ENCODE results near the gene UBXN7.
"Not testable (repeated sequence)": the region's sequence is repeated elsewhere in the genome, so short reads cannot be mapped to it uniquely, and the experiment has no call there.

The UBXN7 gene, protein sequence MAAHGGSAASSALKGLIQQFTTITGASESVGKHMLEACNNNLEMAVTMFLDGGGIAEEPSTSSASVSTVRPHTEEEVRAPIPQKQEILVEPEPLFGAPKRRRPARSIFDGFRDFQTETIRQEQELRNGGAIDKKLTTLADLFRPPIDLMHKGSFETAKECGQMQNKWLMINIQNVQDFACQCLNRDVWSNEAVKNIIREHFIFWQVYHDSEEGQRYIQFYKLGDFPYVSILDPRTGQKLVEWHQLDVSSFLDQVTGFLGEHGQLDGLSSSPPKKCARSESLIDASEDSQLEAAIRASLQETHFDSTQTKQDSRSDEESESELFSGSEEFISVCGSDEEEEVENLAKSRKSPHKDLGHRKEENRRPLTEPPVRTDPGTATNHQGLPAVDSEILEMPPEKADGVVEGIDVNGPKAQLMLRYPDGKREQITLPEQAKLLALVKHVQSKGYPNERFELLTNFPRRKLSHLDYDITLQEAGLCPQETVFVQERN

DNA sequence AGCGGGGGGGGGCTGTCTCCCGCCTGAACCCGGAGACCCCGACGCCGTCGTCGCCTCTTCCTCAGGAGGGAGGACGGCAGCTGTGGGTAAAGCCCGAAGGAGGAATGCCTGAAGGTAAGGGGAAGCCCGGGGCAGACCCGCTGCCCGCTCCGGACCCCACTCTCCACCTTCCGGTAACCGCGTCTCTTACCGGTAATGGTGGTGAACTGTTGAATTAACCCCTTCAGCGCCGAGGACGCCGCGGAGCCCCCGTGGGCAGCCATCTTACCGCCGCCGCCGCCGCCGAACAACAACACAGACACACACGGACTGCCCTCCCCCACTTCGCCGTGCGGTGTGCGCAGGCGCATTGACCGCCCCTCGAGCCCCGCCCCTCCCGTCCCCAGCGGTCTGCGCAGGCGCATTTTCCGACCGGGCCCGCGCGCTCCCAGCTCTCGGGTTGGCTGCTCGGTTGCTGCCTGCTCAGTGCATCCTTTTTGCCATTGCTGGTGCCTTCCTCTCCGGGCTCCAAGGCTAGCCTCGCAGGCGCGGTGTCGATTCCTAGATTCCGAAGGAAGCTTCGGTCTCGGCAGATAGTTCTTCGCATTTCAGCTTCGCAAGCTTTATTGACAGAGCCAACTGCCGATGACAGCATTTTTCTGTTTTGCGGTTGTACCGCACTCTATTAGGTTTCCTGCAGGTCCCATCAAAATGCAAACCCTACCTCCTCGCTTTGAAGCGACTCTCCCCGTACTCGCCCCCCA lies at the start of gene UBXN7:
UBXN7 (minus strand) TSS at position 291 of the 743 bp plus-strand sequence; CDS start at position 263, 28 bp downstream.
- peak; percentile 95 to 98 for DNase-seq

DNA sequence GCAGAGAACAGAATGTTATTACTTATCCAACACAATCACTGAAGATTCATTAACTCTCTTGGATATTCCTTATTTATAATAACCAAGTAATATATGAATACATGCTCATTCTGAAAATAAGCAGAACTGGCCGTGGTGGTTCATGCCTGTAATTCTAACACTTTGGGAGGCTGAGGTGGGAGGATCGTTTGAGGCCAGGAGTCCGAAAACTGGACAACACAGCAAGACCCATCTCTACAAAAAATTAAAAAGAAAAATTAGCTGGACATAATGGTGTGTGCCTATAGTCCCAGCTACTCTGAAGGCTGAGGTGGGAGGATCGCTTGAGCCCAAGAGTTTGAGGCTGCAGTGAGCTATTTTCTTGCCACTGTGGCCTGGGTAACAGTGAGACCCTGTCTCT lies 45.5 kb upstream of the UBXN7 start:
- DNase-seq = no peak

DNA sequence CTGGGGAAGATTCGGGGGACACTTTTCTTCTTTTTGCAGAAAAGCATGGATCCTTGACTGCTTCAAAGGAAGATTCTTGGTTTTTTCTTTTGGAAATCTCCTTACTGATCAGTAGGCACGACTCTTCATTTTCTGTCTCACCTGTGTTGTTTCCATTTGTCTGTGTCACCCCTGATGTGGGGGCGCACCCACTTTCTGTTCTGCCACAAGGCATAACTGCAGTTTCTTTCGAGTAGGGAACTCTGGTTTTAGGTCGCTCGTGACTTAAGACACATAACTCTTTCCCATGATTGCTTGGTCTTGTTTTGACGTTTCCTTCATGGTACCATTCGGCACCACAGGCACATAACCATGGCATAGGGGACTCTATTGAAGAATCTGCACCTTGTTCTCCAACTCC lies 40.1 kb upstream of the UBXN7 start:
- no peak for DNase-seq

DNA sequence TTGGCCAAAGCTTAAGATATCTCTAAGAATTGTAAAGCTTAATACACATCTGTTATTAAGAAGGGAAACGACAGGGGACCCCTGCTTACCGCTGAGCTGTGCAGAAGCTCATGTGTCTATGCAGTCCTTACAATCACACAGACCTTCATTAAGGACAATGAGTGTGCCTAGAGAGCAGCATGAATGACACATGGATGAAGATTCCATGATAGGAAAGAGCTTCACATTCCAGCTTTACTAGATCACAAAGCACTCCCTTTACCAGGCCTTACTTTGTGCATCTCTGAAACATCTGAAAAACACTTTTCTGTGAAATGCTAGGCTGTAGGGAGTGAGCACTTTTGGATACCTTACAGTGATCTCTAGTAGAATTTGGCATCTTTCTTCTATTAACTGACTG lies 39.3 kb upstream of the UBXN7 start:
- DNase-seq = no peak

DNA sequence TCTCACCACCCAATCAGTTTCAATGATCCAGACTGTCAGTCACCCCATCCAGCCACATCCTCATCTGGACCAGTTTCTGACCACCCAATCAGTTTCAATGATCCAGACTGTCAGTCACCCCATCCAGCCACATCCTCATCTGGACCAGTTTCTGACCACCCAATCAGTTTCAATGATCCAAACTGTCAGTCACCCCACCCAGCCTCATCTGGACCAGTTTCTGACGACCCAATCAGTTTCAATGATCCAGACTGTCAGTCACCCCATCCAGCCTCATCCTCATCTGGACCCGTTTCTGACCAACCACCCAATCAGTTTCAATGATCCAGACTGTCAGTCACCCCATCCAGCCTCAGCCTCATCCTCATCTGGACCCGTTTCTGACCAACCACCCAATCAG lies 38.0 kb upstream of the UBXN7 start:
- DNase-seq = not testable (repeated sequence)

DNA sequence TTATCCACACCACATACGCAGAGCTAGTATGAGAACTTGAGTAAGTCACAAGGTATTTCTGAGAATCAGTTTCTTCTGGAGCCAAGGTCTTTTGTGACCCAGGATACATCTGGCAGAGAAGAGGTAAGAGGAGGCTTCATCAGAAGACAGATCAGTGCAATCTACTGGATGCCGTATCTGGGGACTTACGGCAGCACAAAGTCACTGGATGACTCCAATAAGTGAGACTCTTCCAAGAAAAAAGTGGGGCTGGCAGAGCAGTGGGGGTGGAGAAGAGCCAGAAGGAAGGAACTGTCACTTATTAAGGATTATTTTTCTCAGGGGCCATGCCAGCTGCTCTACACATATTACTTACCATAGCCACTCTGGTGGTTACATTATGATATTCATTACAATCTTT lies 31.6 kb upstream of the UBXN7 start:
- DNase-seq = no peak

DNA sequence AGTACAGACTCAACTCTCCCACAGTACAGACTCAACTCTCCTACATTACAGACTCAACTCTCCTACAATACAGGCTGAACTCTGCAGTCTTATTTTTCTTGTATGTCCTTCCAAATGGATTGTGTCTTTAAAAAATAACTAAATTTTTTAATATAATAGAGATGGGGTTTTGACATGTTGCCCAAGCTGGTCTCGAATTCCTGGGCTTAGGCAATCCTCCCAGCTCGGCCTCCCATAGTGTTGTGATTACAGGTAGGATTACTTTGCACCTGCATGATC lies 31.2 kb upstream of the UBXN7 start:
- DNase-seq = no peak

DNA sequence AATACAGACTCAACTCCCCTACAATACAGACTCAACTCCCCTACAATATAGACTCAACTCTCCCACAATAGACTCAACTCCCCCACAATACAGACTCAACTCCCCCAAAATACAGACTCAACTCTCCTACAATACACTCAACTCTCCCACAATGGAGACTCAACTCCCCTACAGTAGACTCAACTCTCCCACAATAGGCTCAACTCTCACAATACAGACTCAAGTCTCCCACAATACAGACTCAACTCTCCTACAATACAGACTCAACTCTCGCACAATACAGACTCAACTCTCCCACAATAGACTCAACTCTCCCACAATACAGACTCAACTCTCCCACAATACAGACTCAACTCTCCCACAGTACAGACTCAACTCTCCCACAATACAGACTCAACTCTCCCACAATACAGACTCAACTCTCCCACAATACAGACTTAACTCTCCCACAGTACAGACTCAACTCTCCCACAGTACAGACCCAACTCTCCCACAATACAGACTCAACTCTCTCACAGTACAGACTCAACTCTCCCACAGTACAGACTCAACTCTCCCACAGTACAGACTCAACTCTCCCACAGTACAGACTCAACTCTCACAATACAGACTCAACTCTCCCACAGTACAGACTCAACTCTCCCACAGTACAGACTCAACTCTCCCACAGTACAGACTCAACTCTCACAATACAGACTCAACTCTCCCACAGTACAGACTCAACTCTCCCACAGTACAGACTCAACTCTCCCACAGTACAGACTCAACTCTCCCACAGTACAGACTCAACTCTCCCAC lies 30.7 kb upstream of the UBXN7 start:
- not testable (repeated sequence) for DNase-seq

DNA sequence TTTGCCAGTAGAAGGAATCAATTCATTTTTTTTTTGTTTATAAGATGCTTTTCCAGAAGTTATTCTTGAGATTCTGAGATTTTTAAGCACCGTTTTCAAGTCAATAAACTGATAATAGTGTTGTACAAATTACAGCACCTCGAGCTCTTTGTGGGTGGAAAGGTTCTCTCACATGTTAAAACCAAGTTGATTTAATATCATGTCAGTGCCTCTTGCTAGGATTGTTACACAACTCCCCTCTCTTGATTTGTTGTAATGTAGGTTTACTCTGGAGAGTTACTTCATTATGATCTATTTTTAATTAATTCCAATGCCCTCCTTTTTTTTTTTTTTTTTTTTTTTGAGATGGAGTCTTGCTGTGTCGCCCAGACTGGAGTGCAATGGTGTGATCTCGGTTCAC lies 25.8 kb upstream of the UBXN7 start:
- DNase-seq = no peak

DNA sequence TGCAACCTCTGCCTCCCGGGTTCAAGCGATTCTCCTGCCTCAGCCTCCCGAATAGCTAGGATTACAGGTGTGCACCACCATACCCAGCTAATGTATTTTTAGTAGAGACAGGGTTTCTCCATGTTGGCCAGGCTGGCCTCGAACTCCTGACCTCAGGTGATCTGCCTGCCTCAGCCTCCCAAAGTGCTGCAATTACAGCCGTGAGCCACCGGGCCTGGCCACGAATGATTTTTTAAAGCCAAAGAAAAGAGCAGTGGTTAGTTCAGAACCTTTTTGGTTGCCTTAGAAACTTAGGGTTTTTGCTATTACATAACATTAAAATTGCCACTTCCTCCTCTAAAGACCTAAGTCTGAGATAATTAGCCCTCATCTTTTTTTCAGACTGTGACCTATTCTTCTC lies 25.2 kb upstream of the UBXN7 start:
- DNase-seq = peak; percentile 98

DNA sequence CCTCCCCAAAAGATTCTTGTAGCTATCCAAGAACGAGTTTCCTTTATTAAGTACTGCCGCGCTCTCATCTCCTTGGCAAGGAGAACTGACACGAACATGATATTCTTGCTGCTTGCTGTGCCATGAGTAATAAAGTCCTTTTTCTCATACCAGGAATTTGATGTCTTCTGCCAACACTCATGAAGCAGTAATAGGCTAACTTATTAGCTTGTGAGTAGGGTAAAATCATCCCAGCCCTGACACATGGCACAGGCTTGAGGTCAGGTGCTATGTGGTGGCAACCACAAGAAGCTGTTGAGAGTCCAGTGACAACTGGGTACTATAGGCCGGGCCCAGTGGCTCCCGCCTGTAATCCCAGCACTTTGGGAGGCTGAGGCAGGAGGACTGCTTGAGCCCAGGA lies 22.7 kb upstream of the UBXN7 start:
- no peak for DNase-seq

DNA sequence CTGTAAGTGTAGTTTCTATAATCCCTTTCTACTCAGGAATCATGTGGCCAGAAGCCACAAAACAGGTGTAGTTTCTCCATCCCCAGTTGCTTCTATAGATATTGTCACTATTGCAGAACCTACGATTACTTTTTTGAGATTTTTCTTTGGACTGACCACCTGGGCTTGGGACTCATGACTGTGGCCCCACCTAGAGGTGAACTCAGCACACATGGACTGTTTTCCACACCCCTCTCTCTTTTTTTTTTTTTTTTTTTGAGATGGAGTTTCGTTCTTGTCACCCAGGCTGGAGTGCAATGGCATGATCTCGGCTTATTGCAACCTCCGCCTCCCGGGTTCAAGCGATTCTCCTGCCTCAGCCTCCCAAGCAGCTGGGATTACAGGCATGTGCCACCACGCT lies 13.2 kb upstream of the UBXN7 start:
- not testable (repeated sequence) for DNase-seq

DNA sequence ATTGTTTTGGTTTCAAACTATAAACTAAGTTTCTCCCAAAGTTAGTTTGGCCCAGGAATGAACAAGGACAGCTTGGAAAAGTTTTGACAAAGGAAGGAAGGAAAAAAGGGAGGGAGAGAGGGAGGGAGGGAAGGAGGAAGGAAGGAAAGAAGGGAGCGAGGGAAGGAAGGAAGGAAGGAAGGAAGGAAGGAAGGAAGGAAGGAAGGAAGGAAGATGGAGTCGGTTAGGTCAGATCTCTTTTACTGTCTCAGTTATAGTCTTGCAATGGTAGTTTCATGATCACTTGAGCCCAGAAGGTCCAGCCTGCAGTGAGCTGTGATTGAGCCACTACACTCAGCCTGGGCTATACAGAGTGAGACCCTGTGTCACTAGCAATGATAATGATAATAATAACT lies 12.3 kb upstream of the UBXN7 start:
- no peak for DNase-seq

DNA sequence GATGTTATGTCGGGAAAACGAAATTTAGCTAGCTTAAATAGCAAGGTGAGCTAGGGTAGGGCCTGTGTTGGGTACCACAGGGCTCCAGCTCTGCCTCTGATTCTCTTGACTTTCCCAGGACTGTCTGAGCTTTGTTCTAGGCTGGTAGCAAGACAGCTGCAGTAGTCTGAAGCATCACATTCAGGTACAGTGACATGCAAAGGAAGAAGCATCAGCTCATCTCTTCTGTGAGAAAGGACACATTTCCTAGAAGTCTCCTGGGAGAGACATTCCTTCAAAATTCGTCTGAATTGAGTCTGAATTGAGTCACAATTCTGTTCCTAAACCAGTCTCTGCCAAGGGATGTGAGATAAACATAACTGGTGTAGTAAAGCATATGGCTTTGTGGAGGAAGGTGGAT lies 8.5 kb upstream of the UBXN7 start:
- DNase-seq = no peak

DNA sequence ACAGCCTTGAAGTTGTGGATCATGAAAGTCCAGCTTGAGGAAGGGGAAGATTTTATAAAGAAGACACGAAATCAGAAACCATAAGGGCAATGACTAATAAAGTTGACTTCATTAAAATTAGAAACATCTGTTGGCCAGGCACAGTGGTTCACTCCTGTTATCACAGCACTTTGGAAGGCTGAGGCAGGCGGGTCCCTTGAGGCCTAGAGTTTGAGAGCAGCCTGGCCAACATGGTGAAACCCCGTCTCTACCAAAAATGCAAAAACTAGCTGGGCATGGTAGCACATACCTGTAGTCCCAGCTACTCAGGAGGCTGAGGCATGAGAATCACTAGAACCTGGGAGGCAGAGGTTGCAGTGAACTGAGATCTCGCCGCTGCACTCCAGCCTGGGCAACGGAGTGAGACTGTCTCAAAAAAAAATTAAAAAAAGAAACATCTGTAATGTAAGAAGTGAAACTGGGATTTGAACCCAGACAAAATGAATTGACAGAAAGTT lies 7.9 kb upstream of the UBXN7 start:
- no peak for DNase-seq

DNA sequence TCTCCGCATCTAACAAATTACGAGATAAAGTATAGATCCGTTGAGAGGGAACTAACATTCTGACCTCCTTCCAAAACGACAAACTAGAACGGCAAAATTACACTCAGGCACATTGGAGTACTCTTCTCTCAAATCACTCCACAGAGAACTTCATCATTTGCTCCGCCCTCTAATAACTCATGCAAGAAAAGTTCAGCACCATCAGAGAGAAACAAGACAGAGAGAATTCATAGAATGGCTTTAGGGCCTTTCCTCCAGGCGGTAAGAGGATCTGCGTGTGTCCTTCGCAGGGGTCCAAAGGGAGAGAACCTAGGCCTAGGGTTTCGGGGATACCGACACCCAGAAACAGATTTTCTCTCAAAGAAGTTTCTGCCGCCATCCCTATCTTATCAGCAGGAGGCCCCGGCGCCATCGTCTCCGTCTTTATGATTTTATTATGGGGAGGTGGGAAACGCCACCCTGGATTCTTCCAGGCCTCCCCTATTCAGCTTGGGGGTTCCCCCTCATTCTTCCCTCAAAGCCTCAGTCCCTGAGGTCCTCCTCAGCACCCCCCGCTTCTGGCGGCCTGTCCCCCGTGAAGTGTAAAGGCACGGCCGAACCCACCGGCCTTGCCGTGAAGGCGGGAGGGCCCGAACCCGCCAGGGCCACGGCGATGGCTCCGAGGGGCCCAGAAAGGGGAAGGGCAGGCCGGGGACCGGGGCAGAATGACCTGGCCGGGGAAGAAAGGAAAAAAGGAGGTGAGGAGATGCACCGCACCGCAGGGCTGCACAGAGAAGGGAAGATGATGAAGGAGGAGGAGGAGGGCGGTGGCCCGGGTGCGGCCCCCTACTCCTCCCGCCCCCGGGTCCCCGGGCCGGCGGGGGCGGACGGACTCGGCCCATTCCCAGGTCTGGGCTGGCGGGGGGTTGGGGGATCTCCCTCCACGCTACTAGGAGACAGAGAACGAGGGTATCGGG lies 768 bp downstream of the UBXN7 start:
- peak; percentile 60 to 64 for DNase-seq

DNA sequence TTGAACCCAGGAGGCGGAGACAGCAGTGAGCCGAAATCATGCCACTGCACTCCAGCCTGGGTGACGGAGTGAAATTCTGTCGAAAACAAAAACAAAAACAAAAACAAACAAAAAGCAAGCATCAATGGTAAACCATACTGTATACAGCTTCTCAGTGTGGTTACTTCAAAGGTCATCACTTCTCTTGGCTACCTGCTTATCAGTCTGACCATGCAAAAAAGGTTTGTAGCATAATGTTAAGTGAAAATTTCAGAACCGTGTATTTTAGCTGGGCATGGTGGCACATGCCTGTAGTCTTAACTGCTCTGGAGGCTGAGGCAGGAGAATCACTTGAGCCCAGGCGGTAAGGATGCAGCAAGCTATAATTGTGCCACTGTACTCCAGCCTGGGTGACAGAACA lies 4.2 kb downstream of the UBXN7 start:
- no peak for DNase-seq

DNA sequence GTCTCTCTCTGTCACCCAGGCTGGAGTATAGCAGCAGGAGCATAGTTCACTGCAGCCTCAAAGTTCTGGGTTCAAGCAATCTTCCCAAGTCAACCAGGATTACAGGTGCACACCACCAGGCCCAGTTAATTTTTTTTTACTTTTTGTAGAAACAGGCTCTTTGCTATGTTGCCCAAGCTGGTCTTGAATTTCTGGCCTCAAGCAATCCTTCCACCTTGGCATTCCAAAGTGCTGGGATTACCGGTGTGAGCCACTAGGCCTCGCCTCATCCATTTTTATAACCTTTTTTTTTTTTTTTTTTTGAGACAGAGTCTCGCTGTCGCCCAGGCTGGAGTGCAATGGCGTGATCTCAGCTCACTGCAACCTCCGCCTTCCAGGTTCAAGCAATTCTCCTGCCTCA lies 7.8 kb downstream of the UBXN7 start:
- DNase-seq = not testable (repeated sequence)

DNA sequence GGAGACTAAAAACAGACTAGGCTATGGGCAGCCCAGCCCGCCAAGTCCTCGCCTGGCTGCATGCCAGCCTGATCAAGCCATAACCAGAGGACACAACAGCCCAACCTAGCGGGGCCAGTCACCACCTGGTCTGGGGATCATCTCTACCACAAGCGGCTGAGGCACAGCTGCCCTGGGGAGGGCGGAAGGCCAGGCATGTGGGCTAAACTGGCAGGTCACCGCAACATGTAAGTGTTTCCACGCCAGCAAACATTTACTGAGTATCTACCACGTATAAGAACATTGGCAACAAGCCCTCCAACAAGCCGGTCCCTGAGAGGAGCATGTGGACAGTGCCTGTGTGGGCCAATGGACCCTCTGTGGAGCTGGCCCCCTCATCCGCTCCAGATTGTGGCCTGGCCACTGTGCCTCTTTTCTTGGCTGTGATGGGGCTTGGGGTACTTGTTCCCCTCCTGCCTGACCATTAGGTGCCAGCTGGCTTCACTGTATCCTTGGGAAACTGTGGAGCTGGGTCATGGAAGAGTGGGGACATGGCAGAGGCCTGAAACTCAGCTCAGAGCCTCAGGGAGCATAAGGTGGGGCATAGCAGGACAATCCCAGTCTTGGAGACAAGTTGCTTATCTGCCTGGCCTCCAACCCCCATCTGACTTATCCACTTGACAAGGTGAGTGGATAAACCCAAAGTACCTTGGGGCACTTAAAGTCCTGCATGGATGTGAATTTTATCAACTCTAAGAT lies 9.0 kb downstream of the UBXN7 start:
- no peak for DNase-seq

DNA sequence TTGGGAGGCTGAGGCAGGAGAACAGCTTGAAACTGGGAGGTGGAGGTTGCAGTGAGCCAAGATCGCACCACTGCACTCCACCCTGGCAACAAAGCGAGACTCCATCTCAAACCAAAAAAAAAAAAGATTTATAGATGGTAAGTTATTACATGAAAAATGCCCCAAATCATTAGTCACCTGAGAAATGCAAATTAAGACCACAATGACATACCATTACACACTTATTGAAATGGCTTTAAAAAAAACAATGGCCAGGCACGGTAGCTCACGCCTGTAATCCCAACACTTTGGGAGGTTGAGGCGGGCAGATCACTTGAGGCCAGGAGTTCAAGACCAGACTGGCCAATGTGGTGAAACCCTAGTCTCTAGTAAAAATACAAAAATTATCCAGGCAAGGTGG lies 10.6 kb downstream of the UBXN7 start:
- not testable (repeated sequence) for DNase-seq

DNA sequence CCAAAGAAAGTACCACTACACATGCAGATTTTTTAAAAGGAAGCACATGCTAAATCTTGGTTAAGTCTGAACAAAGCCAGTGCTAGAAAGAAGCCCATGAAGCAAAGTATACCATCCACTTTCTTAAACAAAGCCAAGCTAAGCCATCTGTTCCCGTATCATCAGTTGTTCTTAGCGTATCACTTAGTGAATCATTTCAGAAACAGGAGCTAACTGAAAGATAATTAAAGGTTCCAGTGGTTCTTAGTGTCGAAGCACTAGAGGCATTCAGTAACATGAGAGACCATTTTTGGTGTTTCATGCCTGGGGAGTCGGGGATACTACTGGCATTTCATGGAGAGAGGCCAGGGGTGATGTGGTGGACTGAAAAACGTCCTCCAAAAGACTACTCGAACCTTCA lies 12.8 kb downstream of the UBXN7 start:
- DNase-seq = no peak

Data from AML-193 (cell line).